ENCODE results near the gene EYS. TPM values are rescaled to one million over a fixed set of nuclear protein-coding genes. Genes with fewer than 3 reads are reported as not detected.

EYS gene
- total RNA-seq, 2 donors from 2014 or later, result not detected

DNA sequence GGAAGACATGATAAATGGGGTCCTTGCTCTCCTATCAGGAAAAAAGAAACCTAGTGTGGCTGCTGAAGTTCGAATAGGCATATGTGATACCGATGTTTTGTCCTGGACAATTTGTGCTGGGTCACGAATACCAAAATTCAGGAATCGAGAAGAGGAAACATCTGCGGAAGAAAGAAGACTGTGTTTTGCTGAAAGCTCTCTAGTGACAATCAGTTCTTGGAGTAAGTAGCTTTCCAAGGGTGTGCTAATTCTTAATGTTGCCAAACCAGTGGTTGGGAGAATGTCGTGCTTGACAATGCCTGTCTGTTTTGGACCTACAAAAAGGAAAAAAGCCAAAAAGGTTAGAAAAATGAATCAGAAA is 1115.4 kb downstream of the EYS start:
- Histone ChIP-seq H3K27ac (no peak overlapping the region), H3K27me3 (no peaks in the 10 kb centered on the region), H3K36me3 (no peaks in the 10 kb centered on the region), H3K4me1 (no peaks in the 10 kb centered on the region), H3K4me3 (no peak overlapping the region), H3K9me3 (no peaks in the 10 kb centered on the region)
- DNase-seq (ENCODE audit: low spot score), result no peak
- TF ChIP-seq CTCF (IDR thresholded peaks at IDR 0.05), result no peak

DNA sequence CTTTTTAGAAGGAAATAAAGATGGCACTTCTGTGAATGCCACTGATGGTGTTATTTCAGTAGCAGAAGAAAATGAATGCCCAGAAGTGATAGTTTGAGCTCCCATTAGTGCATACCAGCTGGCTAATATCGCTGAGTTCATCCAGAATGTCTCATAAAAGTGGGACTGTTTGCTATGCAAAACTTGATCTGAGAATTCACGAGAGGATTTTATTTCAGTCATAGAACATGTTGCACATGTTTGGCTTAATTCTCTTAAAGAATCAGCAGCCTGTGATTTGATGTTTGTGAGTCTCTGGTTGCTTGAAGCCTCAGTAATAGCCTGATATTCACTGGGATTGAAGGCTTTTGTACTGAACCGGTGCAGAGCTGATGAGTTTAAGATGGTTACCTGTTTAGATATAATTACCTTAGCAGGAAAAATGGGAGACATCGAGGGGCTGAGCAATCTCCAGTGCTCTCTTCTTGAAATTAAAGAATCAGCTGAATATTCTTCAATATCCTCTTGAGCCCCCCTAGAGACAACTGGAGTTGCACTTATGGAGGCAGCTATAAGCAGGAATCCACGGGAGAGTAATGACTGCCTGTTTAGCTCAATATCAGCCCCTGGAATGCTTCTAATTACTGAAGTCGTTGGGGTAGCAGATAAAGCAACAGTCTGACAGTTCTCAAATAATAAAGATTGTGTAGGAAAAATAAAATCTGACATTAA is 1115.9 kb downstream of the EYS start:
- no peaks in the 10 kb centered on the region for H3K9me3 ChIP-seq
- no peak overlapping the region for H3K27ac ChIP-seq
- no peaks in the 10 kb centered on the region for H3K27me3 ChIP-seq
- no peak overlapping the region for H3K4me3 ChIP-seq
- no peak for DNase-seq (ENCODE audit: low spot score)
- H3K36me3 ChIP-seq, result no peaks in the 10 kb centered on the region
- TF ChIP-seq CTCF (IDR thresholded peaks at IDR 0.05), result no peak
- no peaks in the 10 kb centered on the region for H3K4me1 ChIP-seq

DNA sequence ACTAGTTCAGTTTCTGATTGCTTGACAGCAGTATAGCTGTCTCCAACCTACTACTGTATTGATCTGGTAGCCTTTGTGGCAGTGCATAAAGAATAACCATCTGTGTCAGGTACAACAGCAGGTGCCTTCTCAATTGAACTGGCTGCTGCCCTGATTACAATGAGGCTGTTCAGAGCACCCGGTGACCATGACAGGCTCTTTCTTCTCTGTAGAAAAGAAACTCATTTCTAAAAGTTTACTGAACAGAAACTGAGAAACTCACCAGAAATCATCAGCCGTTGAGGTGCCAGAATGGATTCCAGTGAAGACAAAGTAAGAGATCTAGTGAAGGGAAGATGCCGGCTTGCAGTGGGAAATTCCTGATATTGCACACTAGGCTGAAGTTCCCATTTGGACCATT is 1117.1 kb downstream of the EYS start:
- no peak for DNase-seq (ENCODE audit: low spot score)
- Histone ChIP-seq H3K4me1 (no peaks in the 10 kb centered on the region), H3K27me3 (no peaks in the 10 kb centered on the region), H3K9me3 (no peaks in the 10 kb centered on the region), H3K4me3 (no peak overlapping the region), H3K27ac (no peak overlapping the region), H3K36me3 (no peaks in the 10 kb centered on the region)
- TF ChIP-seq CTCF (IDR thresholded peaks at IDR 0.05), result no peak

DNA sequence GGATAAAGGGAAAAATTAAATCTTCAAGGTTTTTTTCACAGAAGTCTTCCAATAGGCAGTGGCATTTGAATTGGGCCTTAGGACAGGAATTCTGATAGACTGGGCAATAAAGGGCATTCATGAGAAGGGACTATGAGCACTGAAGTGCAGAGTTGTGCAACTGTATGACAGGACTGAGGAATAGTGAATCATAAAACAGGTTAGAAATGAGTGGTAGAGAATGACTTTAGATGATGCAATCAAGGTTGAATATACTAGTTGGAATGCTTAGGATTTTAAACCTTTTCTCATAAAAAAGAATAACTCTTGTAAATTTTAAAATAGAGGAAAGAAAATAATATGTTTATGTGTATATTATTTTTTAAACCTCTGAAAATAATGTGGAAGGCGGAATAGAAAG is 1126.7 kb downstream of the EYS start:
- no peak for DNase-seq (ENCODE audit: low spot score)
- H3K4me1 ChIP-seq, result no peaks in the 10 kb centered on the region
- TF ChIP-seq CTCF (IDR thresholded peaks at IDR 0.05), result no peak
- no peak overlapping the region for H3K27ac ChIP-seq
- no peaks in the 10 kb centered on the region for H3K9me3 ChIP-seq
- H3K27me3 ChIP-seq, result no peaks in the 10 kb centered on the region
- H3K4me3 ChIP-seq, result no peak overlapping the region
- H3K36me3 ChIP-seq, result no peaks in the 10 kb centered on the region

DNA sequence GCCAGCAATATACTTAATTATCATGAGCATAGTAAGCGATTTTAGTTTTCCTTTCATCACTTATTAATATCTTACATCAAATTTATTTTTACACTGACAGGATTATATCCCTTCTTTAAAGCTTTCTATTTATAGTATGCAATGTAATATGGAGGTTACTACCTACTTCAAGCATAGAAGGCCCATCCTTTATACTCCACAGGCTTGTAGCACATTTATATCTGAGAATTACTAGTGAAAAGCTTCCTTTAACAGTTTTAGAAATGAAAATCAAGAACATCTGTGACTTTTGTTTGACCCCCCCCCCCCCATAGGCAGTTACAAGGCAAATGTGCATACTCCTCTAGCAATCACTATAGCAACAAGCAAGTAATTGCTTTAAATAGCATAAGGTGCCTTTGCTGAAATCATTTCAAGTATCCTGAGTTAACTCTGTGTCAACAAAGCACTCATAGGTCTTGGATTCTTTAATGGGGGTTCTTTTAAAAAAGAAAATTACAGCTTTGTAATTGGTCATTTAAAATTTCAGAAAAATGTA is 1153.7 kb downstream of the EYS start:
- H3K4me3 ChIP-seq, result no peak overlapping the region
- no peak for DNase-seq (ENCODE audit: low spot score)
- no peaks in the 10 kb centered on the region for H3K36me3 ChIP-seq
- H3K4me1 ChIP-seq, result no peaks in the 10 kb centered on the region
- no peak for TF ChIP-seq CTCF (IDR thresholded peaks at IDR 0.05)
- peaks cover 0 to 7% of the 10 kb centered on the region in 2 donors for H3K9me3 ChIP-seq
- H3K27me3 ChIP-seq, result no peaks in the 10 kb centered on the region
- no peak overlapping the region for H3K27ac ChIP-seq

Data from right atrium auricular region (tissue), 2 donors.